T-helper 22 cell (primary cell): ENCODE results near the gene NUB1.

Experiments
- DNase-seq: peaks from one replicate; pipeline ENCODE4 v3.0.0-alpha.2; 2020; ENCODE audit warnings: low read depth

Gene NUB1

DNA sequence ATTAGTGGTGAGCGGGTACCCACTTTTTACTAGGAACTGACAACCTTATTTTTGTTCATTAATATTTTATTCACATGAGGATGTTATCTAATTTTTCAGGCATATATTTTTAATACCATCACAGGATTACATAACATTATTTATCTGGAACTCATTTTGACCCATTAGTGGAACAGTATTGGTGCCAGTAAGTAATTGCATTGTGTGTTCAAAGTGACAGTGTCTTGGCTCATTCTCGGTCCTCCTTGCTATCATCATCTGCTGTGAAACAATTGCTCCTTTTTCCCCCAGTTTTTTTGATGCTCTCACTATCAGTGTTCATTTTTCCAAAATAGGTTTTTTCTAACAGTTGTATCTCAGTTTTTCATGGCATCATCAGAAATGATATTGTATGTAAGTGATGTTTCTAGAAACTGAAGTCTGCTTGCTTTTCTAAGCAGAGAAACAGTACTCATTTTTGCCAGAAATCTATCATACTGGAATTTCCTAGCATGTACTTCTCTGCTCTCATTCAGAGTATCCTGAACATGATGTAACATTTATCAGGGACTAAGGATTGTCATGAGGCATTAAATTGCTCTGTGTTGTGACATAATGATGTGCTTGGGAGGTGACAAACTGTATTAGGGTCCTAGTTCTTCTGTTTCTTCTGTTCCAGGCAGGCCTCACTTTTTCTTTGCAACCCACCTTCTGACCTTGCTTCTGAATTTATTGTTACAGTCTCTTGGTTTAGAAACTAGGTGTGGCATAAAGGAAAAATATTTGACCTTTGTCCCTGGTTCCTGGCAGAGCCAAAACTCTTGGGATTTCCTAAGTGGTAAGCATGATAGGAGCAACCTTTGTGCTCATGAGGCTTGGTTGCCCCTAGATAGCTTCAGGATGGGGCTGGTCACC is 4.2 kb downstream of the NUB1 start:
- DNase-seq: no peak

DNA sequence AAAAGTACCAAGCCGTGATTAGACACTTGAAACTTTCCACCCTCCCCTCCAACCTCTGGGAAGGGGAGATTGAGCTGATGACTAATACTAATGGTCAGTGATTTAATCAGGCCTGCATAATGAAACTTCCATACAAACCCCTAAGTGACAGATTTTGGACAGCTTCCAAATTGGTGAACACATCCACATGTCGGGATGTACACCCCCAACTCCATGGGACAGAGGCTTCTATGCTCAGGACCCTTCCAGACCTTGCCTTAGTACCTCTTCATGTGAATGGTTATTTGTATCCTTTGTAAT is 4.8 kb downstream of the NUB1 start:
- DNase-seq: no peak

DNA sequence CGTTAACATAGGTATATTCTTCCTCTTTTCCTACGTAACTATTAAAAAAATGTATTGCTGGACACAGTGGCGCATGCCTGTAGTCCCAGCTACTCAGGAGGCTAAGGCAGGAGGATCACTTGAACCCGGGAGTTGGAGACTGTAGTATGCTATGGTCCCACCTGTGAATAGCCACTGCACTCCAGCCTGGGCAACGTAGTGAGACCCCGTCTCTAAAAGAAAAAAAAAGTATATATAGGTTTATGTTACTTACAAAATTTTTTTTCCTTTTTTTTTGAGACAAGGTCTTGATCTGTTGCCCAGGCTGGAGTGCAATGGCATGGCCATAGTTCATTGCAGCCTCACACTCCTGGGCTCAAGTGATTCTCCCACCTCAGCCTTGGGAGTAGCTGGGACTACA is 5.6 kb downstream of the NUB1 start:
- no peak for DNase-seq

DNA sequence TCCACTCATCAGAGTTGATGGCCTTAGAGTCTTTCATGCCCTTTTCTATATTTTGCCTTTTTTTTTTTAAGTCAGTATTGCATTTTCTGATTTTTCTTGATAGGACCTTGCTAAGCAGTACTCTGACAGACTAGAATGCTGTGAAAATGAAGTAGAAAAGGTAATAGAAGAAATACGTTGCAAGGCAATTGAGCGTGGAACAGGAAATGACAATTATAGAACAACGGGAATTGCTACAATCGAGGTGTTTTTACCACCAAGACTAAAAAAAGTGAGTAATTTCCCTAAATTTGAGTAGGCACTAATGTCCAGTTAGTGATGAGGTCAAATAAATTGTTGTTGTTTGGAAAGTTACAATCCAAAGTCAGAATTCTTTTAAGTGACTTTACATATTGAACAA is 7.4 kb downstream of the NUB1 start:
- no peak for DNase-seq

DNA sequence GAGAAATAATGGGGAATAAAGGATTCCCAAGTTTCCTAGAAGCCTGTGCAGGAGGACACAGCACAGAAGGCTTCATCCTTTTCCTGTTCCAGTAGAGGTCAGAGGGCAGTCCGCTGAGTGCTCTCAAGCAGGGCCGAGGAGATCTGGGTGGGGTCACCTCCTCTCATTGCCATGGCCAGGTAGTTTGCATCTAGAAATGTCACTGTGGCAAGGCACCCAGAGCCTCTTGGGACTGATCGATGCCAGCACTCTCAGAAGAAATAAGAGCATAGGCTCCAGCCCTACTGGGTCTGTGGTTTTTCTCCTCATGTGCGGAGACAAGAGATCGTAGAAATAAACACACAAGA is 7.9 kb downstream of the NUB1 start:
- DNase-seq: no peak

DNA sequence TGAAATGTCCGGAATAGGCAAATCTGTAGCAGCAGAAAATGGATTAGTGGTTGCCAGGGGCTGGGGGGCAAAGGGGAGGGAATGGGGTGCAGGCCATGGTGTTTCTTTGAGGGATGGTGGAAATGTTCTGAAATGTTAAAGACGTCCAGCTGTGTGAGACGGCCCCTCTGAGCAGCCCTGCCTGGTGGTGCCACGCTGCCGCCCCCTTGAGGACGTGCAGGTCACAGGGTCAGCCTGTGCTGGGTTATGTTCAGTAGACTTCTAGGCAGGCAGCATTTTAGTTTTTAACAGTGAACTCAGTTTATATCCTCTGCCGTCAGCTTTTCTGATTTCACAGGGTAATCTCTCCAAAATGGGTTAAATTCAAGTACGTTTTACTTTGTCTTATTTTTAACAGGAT is 9.4 kb downstream of the NUB1 start:
- DNase-seq: no peak

DNA sequence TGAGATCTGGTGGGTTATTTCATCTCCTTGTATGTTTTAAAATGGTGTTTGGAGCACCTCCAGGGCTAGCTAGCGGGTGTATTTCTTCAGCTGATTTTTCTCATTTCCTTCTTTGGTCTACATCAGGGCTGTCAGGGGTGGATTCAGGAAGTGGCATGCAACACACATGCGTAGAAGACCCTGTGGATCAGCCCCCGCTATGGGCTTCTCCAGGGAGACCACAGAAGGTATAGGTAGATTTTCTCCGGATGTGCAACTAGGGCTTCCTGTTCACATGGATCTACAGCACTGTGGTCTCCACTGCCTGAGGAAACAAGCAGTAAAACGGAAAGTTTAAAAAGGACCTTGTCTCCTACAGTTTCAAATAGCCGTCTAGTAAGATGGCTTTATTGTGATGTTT is 10.4 kb downstream of the NUB1 start:
- DNase-seq: peak; percentile 77

DNA sequence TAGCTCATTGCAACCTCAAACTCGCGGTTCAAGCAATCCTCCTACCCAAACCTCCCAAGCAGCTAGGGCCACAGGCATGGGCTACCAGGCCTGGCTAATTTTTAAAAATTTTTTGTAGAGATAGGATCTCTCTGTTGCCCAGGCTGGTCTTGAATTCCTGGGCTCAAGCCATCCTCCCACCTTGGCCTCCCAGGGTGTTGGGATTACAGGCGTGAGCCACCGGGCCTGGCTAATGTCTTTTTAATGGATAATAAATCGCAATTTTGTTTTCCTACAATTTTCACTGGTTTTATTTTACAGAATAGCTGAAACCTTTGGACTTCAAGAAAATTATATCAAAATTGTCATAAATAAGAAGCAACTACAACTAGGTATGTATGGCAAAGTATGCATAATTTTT is 10.9 kb downstream of the NUB1 start:
- DNase-seq: no peak

DNA sequence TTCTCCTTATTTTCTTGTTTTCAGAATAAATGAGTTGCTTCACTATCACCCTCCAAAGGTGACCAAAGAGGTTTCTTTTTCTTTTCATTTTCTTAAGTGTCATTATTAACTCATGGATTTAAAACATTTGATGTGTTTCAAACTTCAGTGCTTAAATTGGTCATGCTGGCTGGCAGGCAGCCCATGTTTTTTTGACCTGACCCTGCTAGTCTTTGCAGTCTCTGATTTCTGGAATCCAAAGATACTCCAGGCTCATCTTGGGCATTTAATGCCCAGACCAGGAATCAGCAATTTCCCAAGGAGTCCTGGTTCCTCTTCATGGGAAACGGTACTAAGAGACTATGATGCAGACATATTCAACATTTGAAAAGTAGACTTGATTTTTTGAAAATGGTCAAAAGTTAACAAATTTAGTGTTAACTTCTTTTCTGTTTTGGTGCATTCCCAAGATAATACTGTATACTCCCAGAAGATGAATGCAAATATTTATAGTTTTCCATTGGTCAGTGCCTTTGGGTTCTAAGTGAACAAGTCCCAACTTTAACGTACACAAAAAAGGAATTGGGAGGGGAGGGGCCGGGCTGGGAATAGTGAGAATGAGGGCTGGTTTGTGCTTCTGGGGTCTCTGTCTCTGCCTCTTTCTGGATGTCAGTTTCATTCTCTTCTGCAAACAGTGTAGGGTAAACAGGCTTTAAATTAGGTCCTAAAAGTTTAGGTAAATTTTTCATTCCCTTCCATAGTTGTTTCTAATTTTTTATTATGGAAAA is 19.8 kb downstream of the NUB1 start:
- DNase-seq: no peak

DNA sequence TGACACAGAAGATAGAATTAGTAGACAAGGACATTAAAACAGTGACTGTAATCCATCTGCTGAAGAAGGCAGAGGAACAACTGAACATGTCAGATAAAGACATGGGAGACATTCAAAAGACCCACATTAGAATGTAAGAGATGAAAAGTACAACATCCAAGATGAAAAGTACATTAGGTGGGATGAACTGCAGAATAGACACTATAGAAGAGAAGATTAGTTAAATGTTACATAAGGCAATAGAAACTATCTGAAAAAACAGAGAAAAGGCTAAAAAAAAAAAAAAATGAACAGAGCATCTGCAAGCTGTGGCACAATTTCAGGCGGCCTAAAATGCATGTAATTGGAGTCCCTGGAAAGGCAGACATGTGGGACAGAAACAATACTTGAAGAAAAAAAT is 21.6 kb downstream of the NUB1 start:
- no peak for DNase-seq

DNA sequence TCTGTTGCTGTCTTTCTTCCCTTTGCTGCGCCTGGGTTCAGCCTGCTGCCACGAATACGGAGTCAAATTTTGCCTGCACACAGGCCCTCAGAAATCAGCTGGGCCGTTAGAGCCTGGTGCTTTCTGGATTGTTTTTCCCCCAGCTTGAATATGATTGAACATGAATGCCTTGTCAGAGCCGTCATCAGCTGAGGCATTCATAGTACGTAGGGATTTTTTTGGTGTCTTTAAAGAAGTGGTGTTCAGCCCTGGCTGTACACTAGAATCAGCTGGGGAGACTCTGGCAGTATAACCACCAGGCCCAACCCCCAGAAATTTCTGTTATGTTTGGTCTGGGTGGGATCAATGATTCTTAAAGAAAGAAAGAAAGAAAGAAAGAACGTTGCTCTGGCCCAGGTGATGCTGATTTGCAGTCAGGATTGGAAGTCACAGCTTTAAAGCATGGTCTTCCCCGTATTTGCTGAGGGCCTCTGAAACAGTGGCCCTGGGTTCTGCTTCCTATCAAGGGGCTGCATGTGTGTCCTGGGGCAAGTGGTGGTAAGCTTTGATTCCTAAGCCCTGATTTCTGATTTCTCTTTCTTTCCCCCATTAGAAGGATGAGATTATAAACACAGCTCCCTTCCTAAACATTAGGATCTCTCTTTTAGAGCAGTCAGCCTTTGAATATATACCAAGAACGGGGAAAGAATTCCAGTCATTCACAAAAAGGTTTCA is 24.7 kb downstream of the NUB1 start:
- no peak for DNase-seq

DNA sequence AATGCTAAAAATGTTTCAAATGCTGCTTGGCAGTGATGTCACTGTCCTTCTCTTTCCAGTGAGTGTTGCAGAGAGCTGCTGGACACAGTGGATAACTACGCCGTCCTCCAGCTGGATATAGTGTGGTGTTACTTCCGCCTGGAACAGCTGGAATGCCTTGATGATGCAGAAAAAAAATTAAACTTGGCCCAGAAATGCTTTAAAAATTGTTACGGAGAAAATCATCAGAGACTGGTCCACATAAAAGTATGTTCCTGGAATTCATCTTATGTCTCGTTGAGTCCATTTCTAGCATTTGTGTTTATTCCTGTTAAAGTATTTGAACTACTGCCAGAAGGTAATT is 25.2 kb downstream of the NUB1 start:
- no peak for DNase-seq

DNA sequence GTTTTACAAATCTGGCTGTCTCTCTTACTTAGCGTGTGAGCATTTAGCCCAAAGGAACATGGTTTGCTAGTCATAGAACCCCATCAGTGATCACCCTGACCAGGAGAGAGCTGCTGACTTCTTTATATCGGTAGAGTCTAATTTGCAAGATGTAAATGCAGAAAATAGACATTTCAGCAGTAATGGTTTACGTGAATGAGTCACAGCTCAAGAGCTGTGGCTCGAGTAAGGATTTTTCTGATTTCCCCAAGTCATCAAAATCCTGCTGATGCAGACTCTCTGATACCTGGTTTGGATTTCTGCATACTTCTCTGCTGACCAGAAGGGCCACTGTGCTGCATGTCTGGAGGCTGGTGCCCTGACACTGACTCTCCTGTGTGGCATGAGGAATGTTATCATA is 25.7 kb downstream of the NUB1 start:
- DNase-seq: no peak

DNA sequence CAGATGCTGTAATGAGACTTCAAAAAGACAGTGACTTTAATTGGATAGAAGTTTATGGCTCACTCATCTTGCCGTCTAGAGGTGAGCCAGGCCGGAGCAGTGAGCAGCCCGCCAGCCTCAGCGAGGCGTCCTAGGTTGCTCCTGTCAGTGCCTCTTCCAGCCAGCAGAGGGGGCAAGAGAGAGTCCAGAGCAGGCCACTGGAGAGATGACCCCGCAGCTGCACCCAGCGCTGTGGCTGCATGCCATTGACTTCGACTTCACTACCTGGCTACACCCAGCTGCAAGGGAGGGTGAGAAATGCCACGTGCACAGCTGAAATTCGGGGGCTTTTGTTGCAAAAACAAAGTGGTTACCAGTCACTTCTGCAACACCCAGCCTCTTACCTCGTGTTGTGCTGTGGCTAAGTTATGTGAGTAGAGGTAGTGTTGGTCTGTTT is 26.5 kb downstream of the NUB1 start:
- DNase-seq: peak; percentile 54

DNA sequence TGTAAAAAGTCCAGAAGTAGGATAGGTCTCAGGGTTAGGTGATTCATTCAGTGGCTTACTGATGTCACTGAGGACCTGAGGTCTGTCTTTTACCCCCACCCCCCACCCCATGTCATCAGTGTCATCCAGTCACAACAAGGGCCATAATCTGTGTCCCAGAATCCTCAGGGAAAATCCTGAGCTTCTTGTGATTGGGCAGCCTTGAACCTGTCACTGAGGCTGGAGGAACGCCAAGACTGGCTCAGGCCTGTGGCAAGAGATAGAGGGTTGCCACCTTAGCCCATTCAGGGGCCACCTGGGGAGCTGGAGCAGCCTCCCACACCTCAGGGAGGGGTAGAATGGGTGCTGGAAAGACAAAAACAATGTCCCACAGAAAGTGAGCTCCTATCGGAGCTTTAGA is 29.7 kb downstream of the NUB1 start:
- DNase-seq: no peak

DNA sequence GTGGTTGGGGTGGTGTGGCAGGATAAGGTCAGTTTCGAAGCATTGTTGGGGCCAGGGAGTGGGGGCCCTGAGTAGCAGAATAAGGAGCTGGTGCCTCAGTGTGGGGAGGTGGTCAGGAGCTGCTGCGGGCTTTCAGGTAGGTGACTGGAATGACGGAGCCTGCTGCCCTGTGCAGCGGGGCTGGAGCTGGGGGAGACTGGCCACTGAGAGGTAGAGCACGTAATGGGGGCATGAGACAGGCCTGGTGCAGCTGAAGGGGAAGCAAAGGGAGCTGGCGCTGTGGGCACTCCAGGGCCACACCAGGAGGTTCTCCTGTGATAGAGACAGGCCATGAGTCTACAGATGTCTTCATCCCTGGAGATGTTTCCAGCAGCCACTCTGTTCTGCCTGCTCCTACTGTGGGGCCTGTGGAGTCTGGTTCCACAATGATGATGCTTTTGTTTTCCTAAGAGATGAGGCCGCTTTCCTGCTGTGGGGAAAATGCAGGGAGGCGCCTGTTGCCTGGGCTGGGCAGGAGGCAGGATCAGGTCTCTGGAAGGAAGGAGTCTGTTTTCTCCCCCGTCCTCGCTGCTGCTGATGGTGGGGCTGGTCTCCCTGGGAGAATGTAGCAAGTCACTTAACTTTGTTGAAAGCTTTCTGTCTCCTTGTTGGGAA is 31.1 kb downstream of the NUB1 start:
- no peak for DNase-seq

DNA sequence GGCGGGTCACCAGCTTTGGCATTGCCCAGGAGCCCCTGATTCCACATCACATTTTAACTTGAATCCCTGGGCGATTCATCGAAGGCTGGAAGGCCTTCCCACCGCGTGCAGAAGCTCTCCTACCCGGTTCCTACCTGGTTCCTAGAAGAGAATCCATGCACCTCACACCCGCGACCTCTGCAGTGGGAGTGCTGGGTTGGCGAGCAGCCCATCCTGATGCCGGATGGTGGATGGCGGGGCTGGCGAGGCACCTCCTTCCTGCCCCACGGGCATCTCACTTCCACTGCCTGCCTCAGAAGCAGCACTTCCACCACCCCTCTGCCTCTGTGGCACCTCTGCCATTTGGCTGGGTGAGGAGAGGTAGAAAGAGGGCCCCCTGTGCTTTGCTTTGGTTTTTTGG is 32.0 kb downstream of the NUB1 start:
- no peak for DNase-seq

DNA sequence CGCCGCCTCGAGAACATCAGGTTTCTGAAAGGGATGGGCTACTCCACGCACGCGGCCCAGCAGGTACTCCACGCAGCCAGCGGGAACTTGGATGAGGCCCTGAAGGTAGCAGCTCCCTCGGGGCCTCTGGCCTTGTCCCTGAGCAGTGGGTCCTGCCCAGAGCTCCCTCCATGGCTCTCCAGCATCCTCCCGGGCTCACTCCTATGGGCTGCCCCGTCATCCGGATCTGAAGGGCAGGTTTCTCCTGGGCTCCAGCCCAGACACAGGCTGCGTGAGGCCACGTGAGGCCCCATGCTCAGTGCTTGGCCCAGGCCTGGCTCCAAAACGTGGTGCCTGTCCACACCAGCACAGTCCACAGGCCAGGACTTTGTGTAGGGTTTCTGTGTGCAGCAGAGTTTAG is 32.5 kb downstream of the NUB1 start:
- no peak for DNase-seq

DNA sequence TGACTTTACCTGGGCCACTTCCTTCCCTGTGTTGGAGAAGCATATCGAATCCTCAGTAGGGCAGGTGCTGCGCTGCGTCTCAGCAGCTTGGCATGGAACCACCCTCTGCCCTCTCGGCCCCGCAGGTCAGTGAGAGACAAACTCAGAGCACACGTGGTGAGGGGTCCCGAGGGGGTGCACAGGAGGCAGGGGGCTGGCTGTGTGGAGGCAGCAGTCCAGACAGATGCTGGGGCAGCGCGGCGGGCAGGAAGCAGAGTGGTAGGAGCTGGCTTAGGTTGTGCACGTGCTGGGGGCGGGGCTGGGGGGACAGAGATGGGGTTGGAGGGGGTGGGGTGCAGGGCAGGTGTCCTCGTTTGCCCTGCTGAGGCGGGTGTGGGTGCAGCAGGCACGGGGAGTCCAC is 33.1 kb downstream of the NUB1 start:
- no peak for DNase-seq

DNA sequence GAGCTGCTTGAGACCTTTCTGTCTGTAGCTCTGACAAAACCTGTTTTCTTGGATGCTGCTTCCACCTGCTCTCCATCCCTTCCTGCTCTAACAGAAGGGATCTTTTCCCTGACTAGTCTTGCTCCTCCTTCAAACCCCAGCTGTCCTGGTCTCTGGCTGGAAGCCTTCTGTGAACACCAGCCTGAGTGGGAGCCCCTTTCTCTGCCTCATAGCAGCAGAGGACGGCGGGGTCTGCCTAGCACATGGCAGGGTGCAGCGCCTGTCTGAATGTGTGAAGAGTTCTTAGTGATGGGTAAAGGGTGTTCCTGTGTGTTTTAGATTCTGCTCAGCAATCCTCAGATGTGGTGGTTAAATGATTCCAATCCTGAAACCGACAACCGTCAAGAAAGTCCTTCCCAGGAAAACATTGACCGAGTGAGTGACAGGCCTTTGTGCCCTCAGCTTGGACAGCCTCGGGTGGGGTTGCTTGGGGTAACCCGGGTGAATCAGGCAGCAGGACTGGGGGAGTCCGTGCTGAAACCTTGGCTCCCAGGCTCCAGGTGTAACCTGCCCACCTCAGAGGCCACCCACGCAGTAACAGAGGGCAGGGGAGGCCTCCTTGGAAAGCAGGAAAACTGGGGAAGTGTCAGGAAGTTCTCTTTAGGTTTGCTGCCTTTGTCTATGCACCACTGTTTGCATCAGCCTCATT is 34.1 kb downstream of the NUB1 start:
- no peak for DNase-seq

DNA sequence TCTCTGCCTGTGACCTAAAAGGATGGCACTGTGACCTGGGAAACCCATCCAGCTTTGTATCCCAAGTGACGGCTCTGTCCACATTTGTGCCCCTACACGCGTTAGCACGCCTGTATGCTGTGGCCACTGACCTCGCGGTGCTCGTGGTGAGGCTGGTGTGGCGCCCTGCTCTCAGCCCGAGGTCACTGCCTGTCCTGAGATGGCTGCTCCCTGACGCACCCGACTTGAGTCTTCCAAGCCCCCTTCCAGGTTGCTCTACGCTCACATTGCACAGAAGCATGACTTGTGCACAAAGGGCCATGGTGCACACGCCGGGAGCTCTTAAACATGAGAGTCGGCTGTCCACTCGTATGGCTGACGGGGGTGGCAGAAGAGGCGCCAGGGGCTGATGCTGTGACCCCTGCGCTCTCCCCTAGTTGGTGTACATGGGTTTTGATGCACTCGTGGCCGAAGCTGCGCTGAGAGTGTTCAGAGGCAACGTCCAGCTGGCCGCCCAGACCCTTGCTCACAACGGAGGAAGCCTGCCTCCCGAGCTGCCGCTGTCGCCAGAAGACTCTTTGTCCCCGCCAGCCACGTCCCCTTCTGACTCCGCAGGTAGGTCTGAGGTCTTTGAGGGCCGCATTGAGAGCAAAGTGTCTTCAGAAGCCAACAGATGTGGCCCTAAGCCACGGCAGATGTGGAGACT is 34.7 kb downstream of the NUB1 start:
- DNase-seq: no peak

DNA sequence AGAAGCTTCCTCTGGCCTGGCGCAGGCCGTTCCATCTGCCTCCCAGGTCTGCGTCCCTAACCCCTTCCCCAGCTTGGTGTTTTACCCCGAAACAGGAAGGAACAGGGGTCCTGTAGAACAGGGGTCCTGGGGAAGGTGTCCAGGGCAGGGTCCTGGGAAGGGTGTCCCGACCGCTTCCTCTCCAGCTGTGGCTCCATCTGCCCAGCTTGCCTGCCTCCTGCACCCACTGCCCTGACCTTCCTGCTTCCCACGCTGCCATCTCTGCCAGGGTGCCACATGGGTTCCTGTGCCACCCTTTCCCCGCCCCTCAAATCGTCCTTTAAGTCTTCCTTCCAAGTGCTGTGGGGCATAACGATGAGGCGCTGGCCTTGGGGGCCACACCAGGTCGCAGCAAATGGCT is 35.8 kb downstream of the NUB1 start:
- no peak for DNase-seq
